ENCODE data around the gene ZBTB32.

Gene ZBTB32

DNA sequence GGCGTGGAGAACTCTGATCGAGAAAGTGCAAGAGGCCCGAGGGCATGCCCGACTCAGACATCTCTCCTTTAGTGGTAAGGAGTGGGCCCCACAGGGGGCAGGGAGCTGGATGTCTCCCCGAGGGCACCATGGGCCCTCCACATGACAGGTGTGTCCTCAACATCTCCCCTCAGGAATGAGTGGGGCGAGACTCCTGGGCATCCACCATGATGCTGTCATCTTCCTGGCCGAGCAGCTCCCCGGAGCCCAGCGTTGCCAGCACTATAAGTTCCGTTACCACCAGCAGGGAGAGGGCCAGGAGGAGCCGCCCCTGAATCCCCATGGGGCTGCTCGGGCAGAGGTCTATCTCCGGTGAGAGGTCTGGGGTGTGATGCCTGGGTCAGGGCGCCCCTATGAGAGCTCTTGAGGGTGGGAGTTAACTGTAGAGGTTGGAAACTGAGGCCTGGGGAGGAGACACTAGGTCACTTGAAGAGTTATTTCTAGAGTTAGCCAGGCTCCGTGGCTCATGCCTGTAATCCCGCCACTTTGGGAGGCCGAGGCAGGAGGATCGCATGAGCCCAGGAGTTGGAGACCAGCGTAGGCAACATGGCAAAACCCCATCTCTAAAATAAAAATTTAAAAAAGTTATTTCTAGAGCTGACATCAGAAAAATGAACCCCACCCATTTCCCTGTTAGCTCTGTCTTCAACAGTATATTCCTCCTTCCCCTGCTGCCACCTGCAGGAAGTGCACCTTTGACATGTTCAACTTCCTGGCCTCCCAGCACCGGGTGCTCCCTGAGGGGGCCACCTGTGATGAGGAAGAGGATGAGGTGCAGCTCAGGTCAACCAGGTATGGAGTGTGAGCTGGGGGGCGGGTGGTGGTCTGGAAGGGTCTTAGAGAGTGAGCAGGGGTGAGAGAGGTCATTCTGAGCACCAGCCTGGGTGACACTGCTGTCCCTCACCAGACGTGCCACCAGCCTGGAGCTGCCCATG, 32.8 kb downstream of the ZBTB32 start:
- ChIA-PET CTCF (interaction anchor here (0.8 kb wide), 1 partner anchor 44 kb away, joined by 3 read pairs; no protein-coding TSS in a partner anchor), POLR2A (ENCODE audit: low non-redundant PET) (interaction anchor here (0.7 kb wide), 2 partner anchors 11 to 36 kb away, joined by 3 to 4 read pairs; partner anchors contain the start of gene LIN37)
- no peak for DNase-seq (ENCODE audit: low spot score)
- TF ChIP-seq, protein P1, sequence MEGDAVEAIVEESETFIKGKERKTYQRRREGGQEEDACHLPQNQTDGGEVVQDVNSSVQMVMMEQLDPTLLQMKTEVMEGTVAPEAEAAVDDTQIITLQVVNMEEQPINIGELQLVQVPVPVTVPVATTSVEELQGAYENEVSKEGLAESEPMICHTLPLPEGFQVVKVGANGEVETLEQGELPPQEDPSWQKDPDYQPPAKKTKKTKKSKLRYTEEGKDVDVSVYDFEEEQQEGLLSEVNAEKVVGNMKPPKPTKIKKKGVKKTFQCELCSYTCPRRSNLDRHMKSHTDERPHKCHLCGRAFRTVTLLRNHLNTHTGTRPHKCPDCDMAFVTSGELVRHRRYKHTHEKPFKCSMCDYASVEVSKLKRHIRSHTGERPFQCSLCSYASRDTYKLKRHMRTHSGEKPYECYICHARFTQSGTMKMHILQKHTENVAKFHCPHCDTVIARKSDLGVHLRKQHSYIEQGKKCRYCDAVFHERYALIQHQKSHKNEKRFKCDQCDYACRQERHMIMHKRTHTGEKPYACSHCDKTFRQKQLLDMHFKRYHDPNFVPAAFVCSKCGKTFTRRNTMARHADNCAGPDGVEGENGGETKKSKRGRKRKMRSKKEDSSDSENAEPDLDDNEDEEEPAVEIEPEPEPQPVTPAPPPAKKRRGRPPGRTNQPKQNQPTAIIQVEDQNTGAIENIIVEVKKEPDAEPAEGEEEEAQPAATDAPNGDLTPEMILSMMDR (conservative IDR thresholded peaks at IDR 0.05; ENCODE audit: low read depth), result 0 out of 2 replicates have a peak, but pooled peaks have one; percentile 13
- peak overlapping the region; percentile 87 for H3K27ac ChIP-seq

DNA sequence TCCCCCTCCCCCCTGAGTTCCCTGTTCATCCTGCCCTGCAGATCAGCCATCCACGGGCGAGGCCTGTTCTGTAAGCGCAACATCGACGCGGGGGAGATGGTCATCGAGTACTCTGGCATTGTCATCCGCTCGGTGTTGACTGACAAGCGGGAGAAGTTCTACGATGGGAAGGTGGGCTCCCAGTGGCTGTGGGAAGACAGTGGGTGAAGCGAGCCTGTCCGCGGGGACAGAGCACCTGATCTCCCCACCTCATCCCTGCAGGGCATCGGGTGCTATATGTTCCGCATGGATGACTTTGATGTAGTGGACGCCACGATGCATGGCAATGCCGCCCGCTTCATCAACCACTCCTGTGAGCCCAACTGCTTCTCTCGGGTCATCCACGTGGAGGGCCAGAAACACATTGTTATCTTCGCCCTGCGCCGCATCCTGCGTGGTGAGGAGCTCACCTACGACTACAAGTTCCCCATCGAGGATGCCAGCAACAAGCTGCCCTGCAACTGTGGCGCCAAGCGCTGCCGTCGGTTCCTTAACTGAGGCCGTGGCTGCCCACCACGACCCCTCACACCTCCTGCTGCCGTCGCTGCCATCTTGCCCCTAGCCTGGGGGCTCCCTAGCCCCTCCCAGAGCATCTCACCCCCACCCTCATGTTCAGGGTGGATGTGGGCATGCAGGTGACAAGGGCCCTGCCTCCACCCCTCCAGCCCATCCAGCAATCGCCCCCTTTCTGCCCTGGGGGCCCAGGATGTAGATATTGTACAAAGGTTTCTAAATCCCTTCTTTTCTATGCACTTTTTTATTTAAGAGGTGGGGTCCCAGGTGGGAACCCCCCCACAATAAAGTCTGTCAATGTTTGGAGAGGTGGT, 33.9 kb downstream of the ZBTB32 start:
- TF ChIP-seq, protein P1 (conservative IDR thresholded peaks at IDR 0.05; ENCODE audit: low read depth), result no peak
- H3K27ac ChIP-seq, result peak overlapping the region; percentile 87
- no peak for DNase-seq (ENCODE audit: low spot score)
- ChIA-PET POLR2A (ENCODE audit: low non-redundant PET) (no interaction called here), CTCF (no interaction called here)

DNA sequence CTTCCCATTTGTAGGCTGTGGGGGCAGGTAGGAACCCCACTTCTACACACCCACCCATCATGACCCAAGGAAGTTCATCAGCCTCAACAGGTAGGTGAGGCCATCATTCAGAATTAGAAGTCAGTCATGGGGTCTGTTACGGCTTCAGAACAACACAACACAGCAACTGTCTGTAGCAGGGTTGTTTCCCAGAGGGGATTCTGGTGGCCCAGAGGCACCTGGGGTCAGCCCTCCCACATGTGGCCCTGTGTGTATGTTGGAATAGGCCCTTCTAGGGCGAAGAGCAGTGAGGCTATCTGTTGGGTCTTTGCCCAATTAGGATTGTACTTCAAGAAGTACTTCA, 34.5 kb downstream of the ZBTB32 start:
- POLR2A ChIA-PET (ENCODE audit: low non-redundant PET), result no interaction called here

DNA sequence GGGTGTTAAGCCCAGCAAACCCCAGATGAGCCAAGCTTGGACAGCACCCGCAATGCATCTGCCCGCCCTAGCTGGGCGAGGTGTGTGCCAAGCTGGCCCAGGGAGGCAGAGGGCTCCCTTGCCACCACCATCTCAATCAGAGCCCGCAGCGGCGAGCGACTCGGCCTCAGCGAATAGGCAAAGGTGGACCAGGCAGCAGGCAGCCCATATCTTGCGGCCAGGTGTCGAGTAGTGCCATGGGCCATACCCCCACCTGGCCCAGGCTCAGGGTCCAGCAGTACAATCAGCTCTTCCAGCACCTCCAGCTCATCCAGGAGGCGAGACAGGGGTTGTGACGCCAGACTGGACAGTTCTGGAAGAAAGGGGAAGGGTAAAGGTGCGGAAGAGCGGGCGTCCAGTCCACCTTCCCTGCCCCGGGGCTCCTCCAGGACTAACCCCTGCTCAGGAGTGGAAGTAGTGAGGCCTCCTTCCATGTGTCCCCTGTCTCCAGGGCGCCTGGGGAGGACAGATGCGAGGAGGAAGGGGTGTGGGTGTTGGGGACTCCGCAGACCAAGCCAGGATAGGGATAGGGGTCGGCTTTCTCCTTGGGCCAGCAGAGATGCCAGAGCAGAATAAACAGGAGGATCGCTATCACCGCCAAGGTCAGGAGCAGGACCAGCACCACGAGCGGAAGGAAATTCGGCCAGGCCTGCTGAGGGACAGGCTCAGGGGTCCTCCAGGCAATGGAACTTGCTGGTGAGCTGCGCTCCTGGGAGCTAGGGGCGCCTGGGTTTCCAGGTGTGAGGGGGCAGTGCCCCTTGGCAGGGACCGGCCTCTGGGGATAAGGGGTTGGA, 35.1 kb downstream of the ZBTB32 start:
- POLR2A ChIA-PET (ENCODE audit: low non-redundant PET), result interaction anchor here (1.4 kb wide), 1 partner anchor 21 kb away, joined by 4 read pairs; no protein-coding TSS in a partner anchor
- H3K27ac ChIP-seq, result peak overlapping the region; percentile 87
- DNase-seq (ENCODE audit: low spot score), result no peak
- CTCF ChIA-PET, result no interaction called here
- TF ChIP-seq, protein P1 (conservative IDR thresholded peaks at IDR 0.05; ENCODE audit: low read depth), result no peak

More for the DNA sequence above, 34.5 kb downstream of the ZBTB32 start:
- DNase-seq (ENCODE audit: low spot score), result no peak
- CTCF ChIA-PET, result no interaction called here
- peak overlapping the region; percentile 87 for H3K27ac ChIP-seq
- TF ChIP-seq, protein P1 (conservative IDR thresholded peaks at IDR 0.05; ENCODE audit: low read depth), result no peak

DNA sequence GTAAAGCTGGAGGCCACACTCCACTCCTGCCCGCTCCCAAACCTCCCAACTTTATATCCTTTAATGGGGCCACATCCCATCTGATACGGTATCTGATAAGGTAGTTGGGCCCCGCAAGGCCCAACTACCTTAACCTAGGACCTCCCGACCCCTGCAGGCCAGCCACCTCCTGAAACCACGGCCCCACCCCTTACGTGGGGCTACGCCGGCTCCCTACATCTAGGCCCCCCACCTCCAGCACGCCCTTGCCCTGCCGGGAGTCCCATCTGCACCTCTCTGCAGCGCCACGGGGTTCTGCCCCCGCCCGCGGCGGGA, 35.7 kb downstream of the ZBTB32 start:
- TF ChIP-seq, protein P1 (conservative IDR thresholded peaks at IDR 0.05; ENCODE audit: low read depth), result no peak
- DNase-seq (ENCODE audit: low spot score), result no peak
- peak overlapping the region; percentile 87 for H3K27ac ChIP-seq
- ChIA-PET POLR2A (ENCODE audit: low non-redundant PET) (interaction anchor here (1.4 kb wide), 1 partner anchor 21 kb away, joined by 4 read pairs; no protein-coding TSS in a partner anchor), CTCF (interaction anchor here (0.8 kb wide), 1 partner anchor 17 kb away, joined by 3 read pairs; no protein-coding TSS in a partner anchor)

Measured in RWPE1 (cell line).